GM23248 (cell line): ENCODE data around the gene NAT9. TPM values are rescaled to one million over a fixed set of nuclear protein-coding genes. Genes with fewer than 3 reads are reported as not detected.

Experiments used
- DNase-seq: peaks from one replicate; pipeline ENCODE4 v3.0.0-alpha.2; 2015
- H2AFZ ChIP-seq: fragments of 200-600 bp; sonication (generic); 2 replicates; pipeline ENCODE4 v1.6.1; 2016; ENCODE audit warnings: antibody characterized with exemption
- H3F3A ChIP-seq: fragments of 200-600 bp; sonication (generic); 2 replicates; pipeline ENCODE4 v1.6.1; 2016; ENCODE audit warnings: mild to moderate bottlenecking, antibody characterized with exemption, mixed run types; ENCODE audit not compliant: insufficient read depth
- H3K27ac ChIP-seq: fragments of 200-600 bp; sonication (generic); 2 replicates; pipeline ENCODE4 v1.5.1; 2016; ENCODE audit warnings: mild to moderate bottlenecking
- H3K27me3 ChIP-seq: fragments of 200-600 bp; sonication (generic); replicated peaks from 2 replicates; pipeline ENCODE4 v1.6.1; 2016; ENCODE audit warnings: mild to moderate bottlenecking; ENCODE audit not compliant: insufficient read depth
- H3K36me3 ChIP-seq: fragments of 200-600 bp; sonication (generic); 2 replicates; pipeline ENCODE4 v1.6.1; 2016; ENCODE audit warnings: low read depth, mild to moderate bottlenecking
- H3K4me1 ChIP-seq: fragments of 200-600 bp; sonication (generic); 2 replicates; pipeline ENCODE4 v1.6.1; 2016; ENCODE audit warnings: mild to moderate bottlenecking; ENCODE audit not compliant: insufficient read depth
- H3K4me2 ChIP-seq: fragments of 200-600 bp; sonication (generic); one replicate; pipeline ENCODE4 v1.6.1; 2016; ENCODE audit warnings: mild to moderate bottlenecking; ENCODE audit not compliant: unreplicated experiment
- H3K4me3 ChIP-seq: fragments of 200-600 bp; sonication (generic); 2 replicates; pipeline ENCODE4 v1.5.1; 2016; ENCODE audit warnings: mild to moderate bottlenecking
- H3K79me2 ChIP-seq: fragments of 200-600 bp; sonication (generic); 2 replicates; pipeline ENCODE4 v1.6.1; 2016; ENCODE audit warnings: mild to moderate bottlenecking; ENCODE audit not compliant: insufficient read depth
- H3K9ac ChIP-seq: fragments of 200-600 bp; sonication (generic); 2 replicates; pipeline ENCODE4 v1.6.1; 2016; ENCODE audit warnings: mild to moderate bottlenecking
- H3K9me2 ChIP-seq: fragments of 200-600 bp; sonication (generic); 2 replicates; pipeline ENCODE4 v1.6.1; 2016; ENCODE audit warnings: mixed run types, mild to moderate bottlenecking, moderate library complexity; ENCODE audit not compliant: insufficient read depth
- H3K9me3 ChIP-seq: fragments of 200-600 bp; sonication (generic); one replicate; pipeline ENCODE4 v1.6.1; 2017; ENCODE audit warnings: low read depth
- H4K20me1 ChIP-seq: fragments of 200-600 bp; sonication (generic); 2 replicates; pipeline ENCODE4 v1.6.0; 2016; ENCODE audit not compliant: insufficient read depth
- EZH2 ChIP-seq: fragments of 200-600 bp; sonication (generic); IDR thresholded peaks from 2 replicates; pipeline ENCODE4 v1.6.1; 2018; ENCODE audit warnings: antibody characterized with exemption, mild to moderate bottlenecking; ENCODE audit not compliant: insufficient read depth, poor library complexity, severe bottlenecking
- EZH2phosphoT487 ChIP-seq: fragments of 200-600 bp; sonication (generic); IDR thresholded peaks from 2 replicates; pipeline ENCODE4 v1.6.1; 2018; ENCODE audit warnings: antibody characterized with exemption, moderate library complexity, mild to moderate bottlenecking, low read depth; ENCODE audit not compliant: insufficient read depth
- WGBS, 2 experiments: methylation state at CpG; one replicate each; pipeline ENCODE4 v1.1.6; 2015 to 2017; ENCODE audit warnings: low lambda C conversion rate in 2 of 2, low coverage in 1 of 2; ENCODE audit errors: missing lambda C conversion rate in 2 of 2; 5-methylcytosine and 5-hydroxymethylcytosine counted together
- in situ Hi-C: fragments of 300-500 bp; cut with MboI; formaldehyde crosslinking; loops from 2 replicates; pipeline ENCODE4 v1.15.0; 2020
- polyA plus RNA-seq: library from polyadenylated mRNA; unstranded; fragments of >200 nt; fragmentation: Nextera tagmentation; extraction: Ambion mirVana; gene quantifications from 2 replicates; pipeline ENCODE4 v1.2.1, GENCODE V29; 2016
- total RNA-seq: library from RNA; depleted of rRNA; stranded (reverse); fragments of >200 nt; shearing (Covaris generic); gene quantifications from 2 replicates; pipeline ENCODE4 v1.2.3, GENCODE V29; 2014

NAT9 gene
- total and polyA plus RNA-seq, 2 experiments from 2014 or later = 26.4 to 34.6 TPM

DNA sequence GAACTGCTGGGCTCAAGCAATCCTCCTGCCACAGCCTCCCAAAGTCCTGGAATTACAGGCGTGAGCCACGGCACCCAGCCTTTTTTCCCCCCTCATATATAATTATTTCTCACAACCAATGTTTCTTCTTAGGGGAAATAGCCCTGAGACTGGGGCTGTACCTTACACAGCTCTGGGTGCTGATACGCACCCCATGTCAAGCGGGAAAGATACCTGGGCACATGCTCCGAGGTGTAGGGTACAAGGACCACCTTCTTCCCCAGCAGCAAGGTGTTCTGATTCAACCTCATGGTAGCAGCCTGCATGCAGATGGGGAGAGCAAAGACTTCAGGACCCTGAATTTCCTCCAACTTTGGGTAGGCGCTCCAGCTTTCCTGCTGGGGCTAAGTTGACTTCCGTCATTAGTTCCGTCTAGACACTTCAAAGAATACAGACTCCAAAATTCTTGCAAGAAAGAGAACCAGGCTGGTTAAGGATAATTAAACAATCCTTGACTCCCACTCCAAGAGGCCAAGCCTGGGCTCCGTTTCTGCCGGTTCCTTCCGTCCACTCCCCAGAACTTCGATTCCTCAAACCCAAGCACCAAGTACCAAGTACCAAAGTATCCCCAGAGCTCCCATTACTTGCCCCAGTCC lies 619 bp downstream of the NAT9 start:
- 41 to 43% methylated on average over 12 of the region's 12 CpGs for WGBS, 2 experiments
- Histone ChIP-seq H2AFZ (peak overlapping the region; percentile 85), H3K9me2 (no peaks in the 10 kb centered on the region), H3K36me3 (0 out of 2 replicates have a peak, but pooled peaks cover 3% of the 10 kb centered on the region), H3K79me2 (peaks cover 62% of the 10 kb centered on the region), H3K4me2 (peak overlapping the region; percentile 82), H3K27me3 (no peaks in the 10 kb centered on the region), H3K4me1 (peaks cover 25% of the 10 kb centered on the region), H3K4me3 (peak overlapping the region; percentile 84), H3F3A (peaks cover 10% of the 10 kb centered on the region), H3K27ac (peak overlapping the region; percentile 49), H3K9me3 (no peaks in the 10 kb centered on the region), H4K20me1 (no peaks in the 10 kb centered on the region), H3K9ac (peak overlapping the region; percentile 86)
- no peak for TF ChIP-seq EZH2
- TF ChIP-seq EZH2phosphoT487 = no peak
- in situ Hi-C loops = no loop called here
- peak; percentile 37 for DNase-seq

DNA sequence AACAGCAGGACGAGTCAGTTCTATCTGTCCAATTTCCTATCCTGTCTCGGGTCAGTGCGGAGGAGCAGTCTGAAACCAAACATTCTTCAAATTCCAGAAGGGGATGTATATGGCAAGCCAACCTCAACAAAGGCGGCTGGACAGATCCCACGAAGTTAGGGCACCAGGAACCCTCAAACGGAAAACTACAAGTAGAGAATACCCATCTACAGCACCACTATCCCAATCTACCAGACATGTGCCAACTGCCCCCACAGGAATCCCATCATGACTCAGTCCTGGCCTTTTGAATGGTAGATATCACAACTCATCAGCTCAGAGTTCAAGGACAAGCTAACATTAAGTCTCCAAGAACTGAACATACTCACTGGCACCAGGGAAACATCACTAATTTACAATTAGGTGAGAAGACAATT lies 2.3 kb downstream of the NAT9 start:
- 56 to 59% methylated on average over 6 of the region's 6 CpGs for WGBS, 2 experiments
- Histone ChIP-seq H4K20me1 (no peaks in the 10 kb centered on the region), H3F3A (peaks cover 20% of the 10 kb centered on the region), H3K4me3 (peak overlapping the region; percentile 30), H3K9me3 (no peaks in the 10 kb centered on the region), H3K4me1 (peaks cover 25% of the 10 kb centered on the region), H3K27me3 (no peaks in the 10 kb centered on the region), H3K36me3 (0 out of 2 replicates have a peak, but pooled peaks cover 3% of the 10 kb centered on the region), H3K79me2 (peaks cover 54% of the 10 kb centered on the region), H2AFZ (no peak overlapping the region), H3K9ac (no peak overlapping the region), H3K9me2 (no peaks in the 10 kb centered on the region), H3K27ac (peak overlapping the region; percentile 12; the same call in 1 of the 2 replicates), H3K4me2 (peak overlapping the region; percentile 28)
- peak; percentile 66 for DNase-seq
- in situ Hi-C loops = no loop called here
- no peak for TF ChIP-seq EZH2

GRCh38 chr17:74773414-74773813 lies 2.7 kb downstream of the NAT9 start:
- in situ Hi-C loops = no loop called here
- H2AFZ ChIP-seq = no peak overlapping the region

GRCh38 chr17:74772053-74772452 lies 4.1 kb downstream of the NAT9 start:
- Histone ChIP-seq H4K20me1 (no peaks in the 10 kb centered on the region), H3K9ac (no peak overlapping the region), H3K9me2 (no peaks in the 10 kb centered on the region), H3K9me3 (no peaks in the 10 kb centered on the region), H3K4me3 (no peak overlapping the region), H3F3A (peaks cover 26% of the 10 kb centered on the region), H3K27me3 (no peaks in the 10 kb centered on the region), H3K79me2 (peaks cover 37% of the 10 kb centered on the region), H3K36me3 (0 out of 2 replicates have a peak, but pooled peaks cover 3% of the 10 kb centered on the region), H3K27ac (no peak overlapping the region), H3K4me2 (no peak overlapping the region), H2AFZ (no peak overlapping the region), H3K4me1 (peaks cover 34% of the 10 kb centered on the region)
- no peak for DNase-seq
- in situ Hi-C loops = no loop called here
- WGBS, 2 experiments = 93% methylated on average over 13 of the region's 13 CpGs
- TF ChIP-seq EZH2 (no peak), EZH2phosphoT487 (no peak)

More at GRCh38 chr17:74773414-74773813, 2.7 kb downstream of the NAT9 start:
- Histone ChIP-seq H3K36me3 (0 out of 2 replicates have a peak, but pooled peaks cover 3% of the 10 kb centered on the region), H3K27me3 (no peaks in the 10 kb centered on the region), H3K4me2 (peak overlapping the region; percentile 28), H3K79me2 (peaks cover 51% of the 10 kb centered on the region), H3K4me3 (no peak overlapping the region), H3K4me1 (peaks cover 30% of the 10 kb centered on the region), H3F3A (peaks cover 25% of the 10 kb centered on the region), H3K9me2 (no peaks in the 10 kb centered on the region), H4K20me1 (no peaks in the 10 kb centered on the region), H3K27ac (peak overlapping the region; percentile 12; the same call in 1 of the 2 replicates), H3K9me3 (no peaks in the 10 kb centered on the region), H3K9ac (no peak overlapping the region)
- TF ChIP-seq EZH2phosphoT487 (no peak), EZH2 (no peak)
- WGBS, 2 experiments = 76 to 83% methylated on average over 6 of the region's 6 CpGs
- DNase-seq = no peak
